ENCODE data around the gene SEC24D. TPM values are rescaled to one million over a fixed set of nuclear protein-coding genes. Genes with fewer than 3 reads are reported as not detected.

SEC24D gene
- total RNA-seq, 1 experiment from 2014 or later, result 63.1 TPM

GRCh38 chr4:118732591-118733330 lies 103.2 kb downstream of the SEC24D start:
- H3K27me3 Mint-ChIP-seq (ENCODE audit: low read depth), result no peaks in the 10 kb centered on the region
- TF ChIP-seq ATF3 (CRISPR knock-in tag; conservative IDR thresholded peaks at IDR 0.05) (no peak), ZMAT4 (CRISPR knock-in tag; IDR thresholded peaks at IDR 0.05) (no peak), PRDM15 (CRISPR knock-in tag; IDR thresholded peaks at IDR 0.05) (no peak), ATF1 (CRISPR knock-in tag; IDR thresholded peaks at IDR 0.05) (no peak), ZNF281 (CRISPR knock-in tag; IDR thresholded peaks at IDR 0.05) (no peak), HMGA2 (CRISPR knock-in tag; IDR thresholded peaks at IDR 0.05) (no peak), TEAD1 (CRISPR knock-in tag; IDR thresholded peaks at IDR 0.05) (no peak), ELF4 (CRISPR knock-in tag; IDR thresholded peaks at IDR 0.05; ENCODE audit: low read depth) (no peak)
- TF ChIP-seq, protein P1, sequence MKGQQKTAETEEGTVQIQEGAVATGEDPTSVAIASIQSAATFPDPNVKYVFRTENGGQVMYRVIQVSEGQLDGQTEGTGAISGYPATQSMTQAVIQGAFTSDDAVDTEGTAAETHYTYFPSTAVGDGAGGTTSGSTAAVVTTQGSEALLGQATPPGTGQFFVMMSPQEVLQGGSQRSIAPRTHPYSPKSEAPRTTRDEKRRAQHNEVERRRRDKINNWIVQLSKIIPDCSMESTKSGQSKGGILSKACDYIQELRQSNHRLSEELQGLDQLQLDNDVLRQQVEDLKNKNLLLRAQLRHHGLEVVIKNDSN (CRISPR knock-in tag; IDR thresholded peaks at IDR 0.05), result no peak
- TF ChIP-seq, protein P2, sequence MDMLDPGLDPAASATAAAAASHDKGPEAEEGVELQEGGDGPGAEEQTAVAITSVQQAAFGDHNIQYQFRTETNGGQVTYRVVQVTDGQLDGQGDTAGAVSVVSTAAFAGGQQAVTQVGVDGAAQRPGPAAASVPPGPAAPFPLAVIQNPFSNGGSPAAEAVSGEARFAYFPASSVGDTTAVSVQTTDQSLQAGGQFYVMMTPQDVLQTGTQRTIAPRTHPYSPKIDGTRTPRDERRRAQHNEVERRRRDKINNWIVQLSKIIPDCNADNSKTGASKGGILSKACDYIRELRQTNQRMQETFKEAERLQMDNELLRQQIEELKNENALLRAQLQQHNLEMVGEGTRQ (CRISPR knock-in tag; IDR thresholded peaks at IDR 0.05), result no peak
- no peaks in the 10 kb centered on the region for H3K9me3 Mint-ChIP-seq
- H3K36me3 Mint-ChIP-seq, result peaks cover 47% of the 10 kb centered on the region
- no peak overlapping the region for H3K27ac Mint-ChIP-seq
- H3K4me3 Mint-ChIP-seq, result no peak overlapping the region
- no peaks in the 10 kb centered on the region for H3K4me1 Mint-ChIP-seq
- no peak for ATAC-seq
- DNase-seq (ENCODE audit: low spot score), result no peak
- POLR2A ChIA-PET, result no interaction called here
- CTCF ChIA-PET, result no interaction called here

DNA sequence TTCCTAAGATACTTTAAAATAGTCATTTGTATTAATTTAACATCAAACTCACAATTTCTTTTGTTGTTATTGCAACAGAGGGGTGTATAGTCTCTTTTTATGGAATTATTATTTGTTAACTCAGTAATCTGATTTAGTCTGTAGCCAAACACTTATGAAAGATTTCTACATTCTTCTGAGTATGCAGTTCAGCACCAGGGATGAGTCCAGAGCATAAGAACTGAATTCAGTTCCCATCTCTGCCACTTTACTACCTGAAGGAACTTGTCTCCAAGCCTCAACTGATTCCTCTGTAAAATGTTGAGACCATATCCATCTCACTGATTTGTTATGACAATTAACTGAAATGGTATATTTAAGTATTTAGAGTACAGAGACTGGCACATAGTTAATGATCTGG lies 105.2 kb downstream of the SEC24D start:
- Mint-ChIP-seq H3K9me3 (no peaks in the 10 kb centered on the region), H3K4me3 (no peak overlapping the region), H3K27me3 (ENCODE audit: low read depth) (no peaks in the 10 kb centered on the region), H3K4me1 (no peaks in the 10 kb centered on the region), H3K27ac (no peak overlapping the region), H3K36me3 (peaks cover 46% of the 10 kb centered on the region)
- DNase-seq (ENCODE audit: low spot score), result no peak
- CTCF ChIA-PET, result no interaction called here
- no peak for ATAC-seq
- POLR2A ChIA-PET, result no interaction called here
- TF ChIP-seq CREB1 (CRISPR knock-in tag; IDR thresholded peaks at IDR 0.05), result no peak
- TF ChIP-seq, protein P3, sequence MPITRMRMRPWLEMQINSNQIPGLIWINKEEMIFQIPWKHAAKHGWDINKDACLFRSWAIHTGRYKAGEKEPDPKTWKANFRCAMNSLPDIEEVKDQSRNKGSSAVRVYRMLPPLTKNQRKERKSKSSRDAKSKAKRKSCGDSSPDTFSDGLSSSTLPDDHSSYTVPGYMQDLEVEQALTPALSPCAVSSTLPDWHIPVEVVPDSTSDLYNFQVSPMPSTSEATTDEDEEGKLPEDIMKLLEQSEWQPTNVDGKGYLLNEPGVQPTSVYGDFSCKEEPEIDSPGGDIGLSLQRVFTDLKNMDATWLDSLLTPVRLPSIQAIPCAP (CRISPR knock-in tag; IDR thresholded peaks at IDR 0.05), result no peak
- TF ChIP-seq ZNF423 (CRISPR knock-in tag; IDR thresholded peaks at IDR 0.05), result no peak
- no peak for TF ChIP-seq ARID4B (CRISPR knock-in tag; IDR thresholded peaks at IDR 0.05; ENCODE audit: borderline replicate concordance)
- no peak for TF ChIP-seq SOX15 (CRISPR knock-in tag; IDR thresholded peaks at IDR 0.05)
- TF ChIP-seq CBFB (CRISPR knock-in tag; IDR thresholded peaks at IDR 0.05; ENCODE audit: low read depth), result no peak
- no peak for TF ChIP-seq ZNF121 (CRISPR knock-in tag; IDR thresholded peaks at IDR 0.05)
- TF ChIP-seq GABPB1 (CRISPR knock-in tag; IDR thresholded peaks at IDR 0.05), result no peak
